HG03565 (cell line): Measurements from ENCODE around the gene GPRIN2.

Experiments used
- ATAC-seq: cut with Tn5 transposase; IDR thresholded peaks from one replicate; pipeline ENCODE4 v1.9.1; 2021; ENCODE audit warnings: mild to moderate bottlenecking, moderate library complexity; ENCODE audit not compliant: unreplicated experiment

The GPRIN2 gene

DNA sequence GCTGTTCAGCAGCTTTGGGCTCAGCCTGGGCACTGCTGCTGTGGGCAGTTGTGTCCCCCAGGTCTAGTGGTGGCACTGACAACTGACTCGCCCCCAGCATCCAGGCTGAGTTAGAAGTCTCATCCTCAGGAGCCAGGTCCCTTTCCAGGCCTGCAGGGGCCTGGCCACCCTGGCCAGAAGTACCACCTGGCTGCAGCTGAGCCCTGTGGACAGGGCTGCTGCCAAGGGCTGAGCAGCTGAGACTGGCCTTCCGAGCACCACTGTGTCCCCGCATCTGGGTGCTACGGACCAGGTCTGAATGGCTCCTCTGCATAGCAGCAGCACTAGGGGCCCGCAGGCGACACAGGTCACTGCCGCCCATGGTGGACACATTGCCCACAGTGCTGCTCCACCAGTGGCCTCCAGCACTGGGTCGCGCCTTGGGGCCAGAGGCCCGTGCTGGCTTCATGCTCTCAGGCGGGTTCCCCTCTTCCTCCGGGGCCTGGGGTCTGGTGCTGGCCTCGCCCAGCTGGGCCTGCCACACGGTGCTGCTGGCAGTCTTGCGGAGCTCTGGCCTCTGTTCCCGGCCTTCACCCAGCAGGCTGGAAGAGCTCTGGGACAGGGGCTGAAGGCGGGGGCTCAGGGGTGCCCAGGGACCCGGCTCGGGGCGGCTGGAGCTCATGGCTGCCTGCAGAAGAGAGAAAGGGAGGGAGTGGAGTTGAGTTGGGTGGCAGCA is 6.2 kb downstream of the GPRIN2 start:
- no peak for ATAC-seq

DNA sequence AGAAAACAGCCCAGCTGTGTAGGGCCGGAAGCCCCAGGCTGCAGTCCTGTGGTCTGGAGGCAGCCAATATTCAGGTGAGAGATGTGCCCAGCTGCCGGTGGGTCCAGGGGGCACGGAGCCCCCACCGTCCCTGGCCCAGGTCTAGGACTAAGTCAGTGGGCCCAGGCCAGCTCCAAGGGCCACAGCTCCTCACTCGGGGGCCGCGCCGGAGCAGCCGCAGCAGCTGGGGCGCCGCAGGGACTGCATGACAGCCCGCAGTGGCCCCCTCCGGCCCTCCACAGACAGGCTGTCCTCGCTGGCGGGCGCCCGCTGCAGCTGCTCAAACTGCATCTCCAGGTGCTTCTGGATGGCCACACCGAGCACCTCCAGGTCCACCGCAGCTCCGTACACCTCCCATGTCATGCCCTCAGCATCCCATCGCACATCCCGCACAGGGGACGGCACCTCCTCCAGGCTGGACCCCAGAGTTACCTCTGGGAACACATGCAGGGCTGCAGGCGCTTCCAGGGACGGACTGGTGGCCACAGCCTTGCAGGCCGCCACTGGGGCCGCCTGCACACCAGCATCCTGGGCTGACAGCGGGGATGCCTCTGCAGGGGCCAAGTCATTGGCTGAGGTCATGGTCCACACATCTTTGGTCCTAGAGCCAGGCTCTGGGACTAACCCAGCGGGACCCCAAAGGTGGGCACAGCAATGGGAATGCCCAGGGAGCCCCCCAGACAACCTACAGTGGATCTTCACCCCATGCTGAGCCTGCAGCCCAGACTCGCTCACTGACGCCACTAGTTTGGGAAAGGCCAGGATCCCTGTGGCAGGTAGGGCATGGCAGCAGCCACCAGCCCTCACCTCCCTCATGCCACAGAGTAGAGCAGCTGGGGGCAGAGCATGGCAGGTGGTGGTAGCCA is 7.0 kb downstream of the GPRIN2 start:
- ATAC-seq, result no peak

DNA sequence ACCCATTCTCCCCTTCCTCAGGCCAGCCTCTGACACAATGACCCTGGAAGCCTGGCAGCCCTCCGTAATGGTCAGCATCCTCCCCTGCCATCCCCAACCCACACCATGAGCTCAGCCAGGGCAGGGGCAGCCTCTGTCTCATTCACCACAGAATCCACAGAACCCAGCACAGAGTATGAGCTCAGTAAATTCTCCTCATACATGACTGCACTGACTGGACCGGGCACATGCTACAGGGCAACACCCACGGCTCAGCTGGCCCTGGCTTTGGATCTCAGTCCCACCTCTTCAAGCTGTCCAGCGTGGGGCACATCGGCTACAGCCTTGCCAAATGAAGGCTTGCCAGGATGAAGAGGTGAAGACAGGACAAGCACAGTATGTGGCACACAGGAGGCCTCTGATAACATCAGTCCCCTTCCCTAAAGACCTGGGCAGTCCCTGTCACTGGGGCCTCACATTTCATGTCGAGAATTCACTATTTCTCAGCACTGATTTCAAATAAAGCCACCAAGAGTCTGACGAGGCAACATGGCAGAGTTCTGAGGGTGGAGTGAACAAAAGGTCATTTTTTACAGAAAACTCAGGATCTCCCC is 7.9 kb downstream of the GPRIN2 start:
- no peak for ATAC-seq

DNA sequence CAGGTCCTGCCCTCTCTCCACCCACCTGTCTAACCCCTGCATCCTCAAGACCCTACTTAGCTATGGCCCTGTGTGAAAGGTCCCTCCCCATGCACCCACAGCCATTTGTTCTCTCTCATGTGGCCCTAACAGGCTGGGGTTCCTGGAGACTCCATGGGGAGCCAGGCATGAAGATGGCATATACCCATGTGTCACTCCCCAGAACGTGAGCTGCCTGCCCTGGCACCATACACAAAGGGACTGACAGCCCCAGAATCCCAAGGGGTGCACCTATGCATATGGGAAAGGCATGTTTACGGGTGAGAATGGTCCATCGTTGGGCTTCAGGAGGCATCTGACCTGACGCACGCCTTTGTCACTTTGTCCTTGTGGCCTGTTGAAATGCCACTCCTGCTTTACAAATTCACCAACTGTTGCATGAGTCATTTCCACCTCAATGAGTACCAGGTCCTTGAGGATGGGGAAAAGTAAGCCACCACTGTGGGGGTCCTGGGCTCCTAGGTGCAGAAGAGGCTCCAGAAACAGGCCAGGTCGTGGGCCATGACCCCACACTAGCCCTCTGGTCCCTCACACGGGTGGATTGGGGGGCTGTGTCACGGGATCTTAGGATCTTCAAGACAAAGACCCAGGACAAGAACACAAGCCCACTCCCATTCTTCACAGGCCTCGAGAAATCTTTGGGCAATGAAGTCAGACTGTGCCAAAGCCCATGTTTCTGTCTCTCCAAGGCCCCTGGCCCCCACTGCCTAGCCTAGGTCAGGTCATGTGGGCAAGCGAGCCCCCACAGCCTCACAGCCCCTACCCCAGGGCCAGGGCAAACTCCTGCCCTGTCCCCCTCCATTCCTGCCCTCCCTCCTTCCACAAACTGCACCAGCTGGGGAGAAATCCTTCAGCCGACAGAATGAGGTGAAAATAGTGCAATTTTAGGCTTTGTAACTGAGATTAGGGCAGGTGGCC is 8.6 kb downstream of the GPRIN2 start:
- ATAC-seq, result no peak

DNA sequence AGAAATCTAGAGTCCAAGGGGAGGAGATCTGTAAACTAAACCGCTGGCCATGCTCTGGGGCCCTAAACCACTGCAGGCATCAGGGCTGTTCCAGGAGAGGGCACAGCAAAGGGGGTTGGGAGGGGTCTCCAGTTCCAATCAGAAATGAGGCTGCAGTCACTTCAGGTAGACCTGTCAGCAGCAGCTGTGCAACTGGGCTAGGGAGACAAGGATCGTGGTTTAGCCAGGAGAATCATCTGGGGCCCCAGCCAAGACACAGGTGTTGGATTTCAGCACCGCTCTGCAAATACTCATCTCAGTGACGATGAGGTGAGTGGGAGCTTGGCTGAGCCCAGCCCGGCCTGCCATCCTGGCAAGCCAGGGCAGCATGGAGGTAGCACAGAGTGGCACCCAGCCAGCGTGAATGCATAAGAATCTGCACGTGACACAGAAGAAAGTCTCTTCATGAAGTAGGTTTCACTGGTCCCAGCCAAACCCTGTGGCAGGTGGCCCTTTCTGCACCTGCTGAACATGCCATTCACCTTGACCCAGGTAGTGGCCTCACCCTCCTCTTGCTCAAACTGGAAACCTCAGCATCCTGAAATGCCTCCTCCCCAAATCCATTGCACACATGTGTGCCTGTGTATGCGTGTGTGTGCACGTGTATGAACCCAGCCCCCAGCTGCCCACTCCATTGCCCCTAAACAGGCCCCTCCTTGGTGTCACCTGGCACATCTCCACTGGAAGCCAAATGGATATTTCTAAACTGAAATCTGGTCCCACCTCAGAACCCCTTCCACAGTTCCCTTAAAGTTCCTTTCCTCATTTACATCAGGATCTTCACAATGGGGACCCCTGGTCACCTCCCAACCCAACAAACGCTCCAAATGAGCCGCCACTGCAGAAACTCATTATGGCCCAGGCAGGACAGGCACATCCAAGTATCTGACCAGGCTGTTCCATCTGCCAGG is 9.6 kb downstream of the GPRIN2 start:
- no peak for ATAC-seq

DNA sequence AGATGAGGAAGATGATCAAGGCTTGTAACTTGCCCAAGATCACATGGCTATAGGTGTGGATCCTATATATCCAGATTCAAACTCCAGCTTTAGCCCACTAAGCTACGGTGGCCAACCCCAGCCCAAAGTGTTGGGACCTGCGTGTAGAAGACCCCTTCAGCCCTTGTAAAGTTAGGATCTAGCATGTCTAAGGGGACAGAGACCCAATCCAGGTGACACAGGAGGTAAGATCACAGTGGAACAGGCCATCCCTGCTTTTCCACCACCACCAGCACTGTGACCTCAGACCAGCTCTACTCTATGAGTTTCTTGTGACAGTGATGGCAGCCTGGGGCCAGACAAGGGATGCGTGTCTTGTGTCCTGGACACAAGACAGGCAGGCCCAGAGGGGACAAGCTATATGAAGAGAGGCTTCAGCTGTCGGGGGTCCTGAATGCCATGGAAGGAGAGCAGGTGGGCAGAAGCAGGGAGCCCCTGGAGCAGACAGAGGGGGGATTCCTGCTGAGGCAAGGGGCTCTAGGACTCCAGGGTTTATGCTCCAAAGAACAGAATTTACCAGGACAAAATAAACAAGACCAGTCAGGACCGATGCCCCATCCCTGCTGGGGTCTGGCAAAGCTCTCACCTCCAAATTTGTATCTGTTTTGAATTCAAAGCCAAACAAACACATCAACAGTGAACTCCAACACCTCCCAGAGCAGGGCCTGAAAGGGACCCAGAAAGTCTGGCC is 10.4 kb downstream of the GPRIN2 start:
- no peak for ATAC-seq

DNA sequence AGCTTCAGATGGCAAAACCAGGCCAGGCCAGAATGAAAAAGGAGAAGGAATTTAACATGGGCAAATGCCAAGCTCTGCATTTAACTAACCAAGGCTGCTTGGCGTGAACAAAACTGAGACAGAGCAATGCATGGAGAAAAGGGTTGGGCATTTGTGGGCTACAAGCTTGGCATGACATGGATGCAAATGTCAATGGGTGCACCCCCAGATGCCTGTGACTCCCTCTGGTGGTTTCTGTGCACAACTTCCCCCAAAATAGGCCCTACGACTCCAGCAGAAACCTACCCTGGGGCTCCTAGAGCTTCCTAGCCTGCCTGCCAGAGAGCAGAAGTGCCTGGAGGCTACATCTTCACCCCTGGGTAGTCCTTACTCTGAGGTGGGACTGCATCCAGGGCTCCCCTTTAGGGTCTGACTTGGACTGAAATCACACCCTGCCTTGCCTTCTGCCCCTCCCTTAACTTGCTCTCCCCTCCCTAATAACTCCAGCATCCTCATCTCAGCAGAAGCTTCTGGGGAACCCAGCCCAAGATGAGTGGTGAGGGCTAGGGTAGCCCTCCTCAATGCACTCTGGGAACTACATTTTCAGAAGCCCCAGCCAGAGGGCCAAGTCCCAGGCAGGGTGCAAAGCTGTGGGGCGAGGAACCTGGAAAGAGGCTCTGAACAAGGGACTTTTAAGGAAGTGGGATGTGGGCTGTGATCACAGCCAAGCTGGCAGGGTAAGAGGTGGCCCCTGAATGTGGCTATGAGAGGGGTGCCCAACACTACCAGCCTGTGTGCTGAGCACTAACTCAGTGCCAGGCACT is 11.3 kb downstream of the GPRIN2 start:
- ATAC-seq, result no peak

DNA sequence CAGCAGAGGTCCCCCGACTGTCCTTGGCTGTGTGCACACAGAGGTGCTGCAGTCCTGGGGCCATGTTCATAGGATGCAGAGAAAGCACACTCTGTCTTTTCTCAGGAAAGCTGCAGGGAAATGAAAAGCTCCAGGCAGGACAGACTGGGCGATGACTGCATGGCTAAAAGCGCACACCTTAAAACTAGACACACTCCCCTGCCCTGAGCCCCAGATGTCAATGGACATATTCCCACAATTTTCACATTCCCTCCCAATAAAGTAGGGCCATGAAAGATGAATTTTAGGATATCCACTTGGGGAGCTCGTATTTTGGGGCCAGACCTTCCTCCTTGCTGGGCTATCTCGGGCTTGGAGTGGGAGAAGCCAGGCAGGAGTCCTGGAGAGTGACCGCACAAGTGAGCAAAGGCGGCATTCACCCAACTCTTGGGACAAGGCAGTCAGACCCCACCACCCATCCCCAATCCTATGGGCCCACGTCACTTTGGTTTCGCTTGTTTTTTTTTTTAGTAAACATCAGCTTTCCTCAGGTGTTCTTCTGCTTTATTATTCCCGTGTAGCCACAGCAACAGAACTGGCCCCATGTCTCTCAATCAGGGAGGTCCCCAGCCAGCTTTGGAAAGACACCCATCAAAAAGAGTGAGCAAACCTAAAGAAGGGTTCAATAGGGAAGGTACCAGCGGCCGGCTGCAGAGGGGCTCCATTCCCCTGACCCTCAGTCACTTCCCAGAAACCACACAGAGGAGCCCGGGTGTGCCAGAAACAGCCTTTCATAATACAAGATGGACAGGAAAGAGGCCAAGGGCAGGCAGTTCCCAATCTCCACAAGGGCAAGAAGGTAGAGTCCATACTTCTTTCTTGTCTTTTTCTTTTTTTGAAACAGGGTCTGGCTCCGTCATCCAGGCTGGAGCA is 12.7 kb downstream of the GPRIN2 start:
- ATAC-seq, result no peak

DNA sequence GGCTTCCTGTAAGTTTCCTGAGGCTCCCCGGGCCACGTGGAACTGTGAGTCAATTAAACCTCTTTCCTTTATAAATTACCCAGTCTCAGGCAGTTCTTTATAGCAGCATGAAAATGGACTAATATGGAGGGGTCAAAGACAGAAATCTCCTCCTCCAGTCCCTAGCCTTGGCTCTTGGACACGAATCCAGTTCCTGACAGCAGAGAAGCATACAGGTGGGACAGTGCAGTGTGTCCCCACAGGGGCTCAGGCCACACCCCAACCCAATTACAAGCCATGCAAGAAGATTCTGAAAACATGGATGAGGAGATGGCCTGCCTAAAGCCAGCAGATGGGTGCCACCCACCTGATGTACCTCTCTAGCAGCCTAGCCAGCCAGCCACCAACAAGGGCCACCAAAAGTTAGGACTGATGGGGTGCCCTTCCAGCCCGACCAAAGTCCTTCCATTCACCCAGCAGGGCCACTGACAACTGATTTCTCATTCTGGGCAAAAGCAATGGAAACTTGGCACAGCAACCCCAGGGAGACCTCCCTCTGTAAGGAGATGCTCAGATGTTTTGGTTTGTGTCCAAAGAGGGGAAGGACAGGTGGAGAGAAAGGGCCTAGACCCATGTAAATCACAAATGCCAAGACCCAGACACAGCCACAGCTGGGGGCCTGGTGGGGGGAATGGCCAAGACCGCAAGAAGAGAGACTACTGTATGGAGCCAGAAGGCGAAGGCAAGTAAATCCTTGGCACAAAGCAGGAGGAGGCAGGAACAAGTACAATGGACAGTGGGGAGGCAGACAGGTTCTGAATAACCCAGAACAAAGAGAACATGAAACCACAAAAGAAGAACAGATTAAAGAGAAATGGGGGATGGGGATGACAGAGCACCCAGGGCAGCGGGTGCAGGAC is 13.6 kb downstream of the GPRIN2 start:
- ATAC-seq, result no peak

DNA sequence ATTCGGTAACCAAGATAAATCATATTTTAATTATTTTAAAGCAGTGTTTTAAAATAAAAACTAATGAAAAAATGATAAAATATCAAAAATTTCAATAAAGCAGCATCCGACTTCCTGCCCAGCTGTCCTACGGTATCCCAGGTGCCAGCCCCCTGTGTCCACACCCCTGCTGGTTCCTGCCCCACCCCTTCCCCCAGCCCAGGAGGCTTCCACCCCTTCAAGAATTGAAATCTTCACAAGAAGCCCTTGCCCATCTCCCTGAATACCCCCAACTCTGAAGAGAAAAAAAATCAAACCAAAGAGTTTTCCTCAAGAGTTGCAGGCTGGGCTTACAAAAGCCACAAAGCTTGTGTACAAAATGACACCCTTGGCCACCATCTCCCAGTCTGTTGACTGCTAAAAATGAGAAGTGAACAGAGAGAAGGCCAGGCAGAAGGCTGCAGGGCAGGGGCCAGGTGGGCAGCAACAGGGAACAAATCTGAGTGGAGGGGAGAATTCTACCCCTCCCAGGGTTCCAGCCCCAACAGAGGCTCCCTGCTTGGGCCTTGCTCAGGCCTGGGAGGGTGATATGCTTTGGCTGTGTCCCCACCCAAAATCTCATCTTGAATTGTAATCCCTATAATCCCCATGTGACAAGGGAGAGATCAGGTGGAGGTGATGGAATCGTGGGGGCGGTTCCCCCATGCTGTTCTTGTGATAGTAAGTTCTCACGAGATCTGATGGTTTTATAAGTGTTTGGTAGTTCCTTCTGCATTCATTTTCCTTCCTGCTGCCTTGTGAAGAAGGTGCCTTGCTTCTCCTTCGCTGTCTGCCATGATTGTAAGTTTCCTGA is 14.5 kb downstream of the GPRIN2 start:
- ATAC-seq, result no peak

DNA sequence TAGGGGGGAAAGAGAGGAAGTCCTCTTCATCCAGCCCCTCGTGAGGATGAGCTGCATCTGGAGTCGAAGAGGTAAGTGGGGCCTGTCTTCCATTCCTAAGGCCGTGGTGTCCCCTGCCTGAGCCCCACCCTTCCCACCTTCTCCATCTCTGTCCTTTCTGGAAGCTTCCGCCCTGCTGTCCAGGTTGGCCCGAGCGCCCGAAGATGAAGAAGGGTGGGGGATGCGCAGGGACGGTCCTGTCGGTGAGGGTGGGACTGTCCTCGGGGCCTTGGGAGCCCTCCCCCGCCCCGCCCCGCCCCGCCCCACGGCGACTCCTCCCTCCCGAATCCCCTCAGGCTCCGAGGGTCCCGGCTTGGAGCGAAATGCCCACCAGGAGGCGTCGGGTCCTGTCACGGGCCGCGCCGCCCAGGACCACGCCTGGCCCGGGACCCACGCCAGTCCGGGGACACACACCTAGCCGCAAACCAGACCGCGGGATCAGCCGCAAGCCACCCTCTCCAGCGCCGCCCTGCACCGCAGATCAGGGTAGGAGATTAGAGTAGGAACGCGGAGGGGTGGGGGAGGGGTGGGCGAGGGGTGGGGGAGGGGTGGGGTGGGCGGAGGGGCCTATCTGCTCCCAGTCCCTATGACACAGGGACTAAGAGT is 15.3 kb downstream of the GPRIN2 start:
- no peak for ATAC-seq

DNA sequence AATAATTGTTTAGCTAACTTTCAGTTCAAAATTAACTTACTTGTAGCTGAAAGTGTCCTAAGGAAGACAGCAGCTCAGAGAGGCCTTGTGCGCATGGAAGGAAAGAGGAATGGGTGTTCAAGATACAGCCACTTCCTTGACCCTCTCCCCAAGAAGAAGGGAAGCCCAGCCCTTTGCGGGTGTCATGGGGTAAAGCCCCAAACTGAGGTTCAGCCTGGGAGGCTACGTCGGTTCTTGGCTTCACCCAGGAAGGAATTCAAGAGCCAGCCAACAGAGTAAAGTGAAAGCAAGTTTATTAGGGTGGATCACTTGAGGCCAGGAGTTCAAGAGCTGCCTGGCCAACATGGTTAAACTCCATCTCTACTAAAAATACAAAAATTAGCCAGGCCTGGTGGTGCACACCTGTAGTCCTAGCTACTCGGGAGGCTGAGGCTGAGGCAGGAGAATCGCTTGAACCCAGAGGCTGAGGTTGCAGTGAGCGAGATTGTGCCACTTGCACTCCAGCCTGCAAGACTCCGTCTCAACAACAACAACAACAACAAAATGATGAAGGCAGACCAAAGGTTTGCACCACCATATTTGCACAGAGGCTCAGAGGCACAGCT is 15.9 kb downstream of the GPRIN2 start:
- no peak for ATAC-seq

DNA sequence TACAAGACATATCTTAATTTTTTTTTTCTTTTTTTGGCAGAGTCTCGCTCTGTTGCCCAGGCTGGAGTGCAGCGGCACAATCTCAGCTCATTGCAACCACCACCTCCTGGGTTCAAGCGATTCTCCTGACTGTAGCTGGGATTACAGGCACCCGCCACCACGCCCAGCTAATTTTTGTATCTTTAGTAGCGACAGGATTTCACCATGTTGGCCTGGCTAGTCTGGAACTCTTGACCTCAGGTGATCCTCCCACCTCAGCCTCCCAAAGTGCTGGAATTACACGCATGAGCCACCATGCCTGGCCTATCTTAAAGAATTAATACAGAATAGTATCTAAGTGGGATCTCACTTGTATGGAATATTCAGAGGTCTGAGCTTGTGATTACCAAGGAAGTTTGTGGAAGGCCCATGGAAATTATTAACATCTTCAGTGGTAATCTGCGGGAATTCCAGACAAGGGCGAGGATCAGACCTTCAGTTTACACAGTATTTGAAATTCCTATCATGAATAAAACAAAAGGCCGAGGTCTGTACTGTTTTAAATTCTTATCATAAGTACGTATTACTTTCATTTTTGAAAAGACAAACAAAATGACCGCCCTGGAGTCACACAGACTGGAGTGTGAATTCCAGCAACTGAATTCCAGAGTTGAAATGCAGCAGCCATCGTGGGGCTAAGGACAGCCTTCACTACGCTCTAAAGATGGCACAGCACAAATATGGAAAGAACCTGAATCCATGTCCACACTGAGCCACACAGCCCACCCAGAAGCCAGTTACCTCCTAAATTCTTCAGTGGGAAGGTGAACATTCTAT is 16.7 kb downstream of the GPRIN2 start:
- no peak for ATAC-seq
